HepG2 (cell line): ENCODE results near the gene PCNA. TPM values are rescaled to one million over a fixed set of nuclear protein-coding genes. Genes with fewer than 3 reads are reported as not detected.

Source experiments
- ADNP ChIP-seq: sonication (generic); formaldehyde crosslinking; IDR thresholded peaks from 2 replicates; pipeline ENCODE4 v1.4.0; 2020; ENCODE audit warnings: missing genetic modification reagents
- CEBPG ChIP-seq: IDR thresholded peaks from 2 replicates; pipeline ENCODE4 v1.6.1; 2016
- HOXA9 ChIP-seq: sonication (generic); formaldehyde crosslinking; IDR thresholded peaks from 2 replicates; pipeline ENCODE4 v1.8.1; 2022; ENCODE audit warnings: missing genetic modification reagents, mild to moderate bottlenecking, moderate library complexity, borderline replicate concordance
- KDM1A ChIP-seq: IDR thresholded peaks from 2 replicates; pipeline ENCODE4 v1.6.1; 2016; ENCODE audit warnings: missing compliant biosample characterization
- ONECUT2 ChIP-seq: sonication (generic); formaldehyde crosslinking; IDR thresholded peaks from 2 replicates; pipeline ENCODE4 v1.4.0; 2020; ENCODE audit warnings: missing genetic modification reagents
- PTBP1 ChIP-seq: fragments of 200-400 bp; formaldehyde crosslinking; IDR thresholded peaks from 2 replicates; pipeline ENCODE4 v1.6.1; 2018; ENCODE audit warnings: low read length, low read depth; ENCODE audit not compliant: poor library complexity, severe bottlenecking
- ZNF232 ChIP-seq: sonication (generic); formaldehyde crosslinking; IDR thresholded peaks from 2 replicates; pipeline ENCODE4 v1.4.0; 2020; ENCODE audit warnings: missing genetic modification reagents, borderline replicate concordance
- polyA plus RNA-seq, 8 experiments: library from polyadenylated mRNA; depleted of rRNA in 3 of 8; stranded (reverse) in 7 of 8; unstranded in 1 of 8; fragments of >200 nt; fragmentation: Illumina TruSeq in 4 of 8; extraction: Trizol in 4 of 8; gene quantifications; 2 replicates each; pipeline versions ENCODE4 v1.2.1 to v1.2.3, GENCODE V29; 2011 to 2016; ENCODE audit warnings: low read depth in 4 of 8, missing spikeins in 1 of 8, mixed read lengths in 1 of 8; ENCODE audit not compliant: insufficient read depth in 1 of 8
- total RNA-seq, 5 experiments: library from RNA; depleted of rRNA; stranded (reverse); fragments of >200 nt; fragmentation: Illumina TruSeq; extraction: Trizol; gene quantifications; 2 replicates each; pipeline ENCODE4 v1.2.3, GENCODE V29; 2016; ENCODE audit warnings: low read depth in 1 of 5
- TF ChIP-seq, protein P1 (sequence below): sonication (generic); formaldehyde crosslinking; conservative IDR thresholded peaks from 2 replicates; pipeline ENCODE4 v1.8.0; 2022; ENCODE audit warnings: mild to moderate bottlenecking, moderate library complexity, missing genetic modification reagents
- TF ChIP-seq, protein P2 (sequence below): sonication (generic); formaldehyde crosslinking; IDR thresholded peaks from 2 replicates; pipeline ENCODE4 v1.4.0; 2020; ENCODE audit warnings: missing genetic modification reagents, borderline replicate concordance
- TF ChIP-seq, protein P3 (sequence below): sonication (generic); formaldehyde crosslinking; IDR thresholded peaks from 2 replicates; pipeline ENCODE4 v1.4.0; 2020; ENCODE audit warnings: mild to moderate bottlenecking, missing genetic modification reagents
- TF ChIP-seq, protein P4 (sequence below): sonication (generic); formaldehyde crosslinking; IDR thresholded peaks from 2 replicates; pipeline ENCODE4 v1.5.0; 2020; ENCODE audit warnings: mild to moderate bottlenecking, missing genetic modification reagents, borderline replicate concordance
- TF ChIP-seq, protein P5 (sequence below): sonication (generic); formaldehyde crosslinking; IDR thresholded peaks from 2 replicates; pipeline ENCODE4 v1.5.0; 2020; ENCODE audit warnings: mild to moderate bottlenecking, missing genetic modification reagents
- TF ChIP-seq, protein P6 (sequence below): sonication (generic); formaldehyde crosslinking; IDR thresholded peaks from 2 replicates; pipeline ENCODE4 v1.5.1; 2020; ENCODE audit warnings: mild to moderate bottlenecking, moderate library complexity, missing genetic modification reagents

PCNA gene
- total and polyA plus RNA-seq, 2 of the 13 experiments (the other 11 are each of a cell fraction or from before 2014, with no cell fraction given) = 229 to 655 TPM

DNA sequence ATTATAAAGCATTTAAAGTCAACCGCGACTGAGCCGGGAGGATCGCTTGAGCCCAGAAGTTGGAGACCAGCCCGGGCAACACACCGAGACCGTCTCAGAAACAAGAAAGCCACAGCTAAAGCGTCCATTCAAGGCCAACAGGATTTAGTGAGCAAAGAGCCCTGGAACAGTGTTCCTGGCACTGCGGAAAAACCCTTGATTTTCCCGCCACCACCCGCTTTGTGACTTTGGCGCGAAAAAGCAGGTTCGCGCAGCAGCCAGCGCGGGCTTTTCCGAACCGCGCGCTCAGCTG is 669 bp downstream of the PCNA start (continued):
- TF ChIP-seq, protein P1, sequence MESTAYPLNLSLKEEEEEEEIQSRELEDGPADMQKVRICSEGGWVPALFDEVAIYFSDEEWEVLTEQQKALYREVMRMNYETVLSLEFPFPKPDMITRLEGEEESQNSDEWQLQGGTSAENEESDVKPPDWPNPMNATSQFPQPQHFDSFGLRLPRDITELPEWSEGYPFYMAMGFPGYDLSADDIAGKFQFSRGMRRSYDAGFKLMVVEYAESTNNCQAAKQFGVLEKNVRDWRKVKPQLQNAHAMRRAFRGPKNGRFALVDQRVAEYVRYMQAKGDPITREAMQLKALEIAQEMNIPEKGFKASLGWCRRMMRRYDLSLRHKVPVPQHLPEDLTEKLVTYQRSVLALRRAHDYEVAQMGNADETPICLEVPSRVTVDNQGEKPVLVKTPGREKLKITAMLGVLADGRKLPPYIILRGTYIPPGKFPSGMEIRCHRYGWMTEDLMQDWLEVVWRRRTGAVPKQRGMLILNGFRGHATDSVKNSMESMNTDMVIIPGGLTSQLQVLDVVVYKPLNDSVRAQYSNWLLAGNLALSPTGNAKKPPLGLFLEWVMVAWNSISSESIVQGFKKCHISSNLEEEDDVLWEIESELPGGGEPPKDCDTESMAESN = no peak
- TF ChIP-seq PTBP1 (no peak), KDM1A (CRISPR knock-in tag) (no peak), HOXA9 (CRISPR knock-in tag) (no peak; the same call in 1 of the 2 replicates), ADNP (CRISPR knock-in tag) (no peak), ZNF232 (CRISPR knock-in tag) (peak; percentile 90; the same call in 1 of the 2 replicates), CEBPG (no peak), ONECUT2 (no peak; the same call in 1 of the 2 replicates)
- TF ChIP-seq, protein P2, sequence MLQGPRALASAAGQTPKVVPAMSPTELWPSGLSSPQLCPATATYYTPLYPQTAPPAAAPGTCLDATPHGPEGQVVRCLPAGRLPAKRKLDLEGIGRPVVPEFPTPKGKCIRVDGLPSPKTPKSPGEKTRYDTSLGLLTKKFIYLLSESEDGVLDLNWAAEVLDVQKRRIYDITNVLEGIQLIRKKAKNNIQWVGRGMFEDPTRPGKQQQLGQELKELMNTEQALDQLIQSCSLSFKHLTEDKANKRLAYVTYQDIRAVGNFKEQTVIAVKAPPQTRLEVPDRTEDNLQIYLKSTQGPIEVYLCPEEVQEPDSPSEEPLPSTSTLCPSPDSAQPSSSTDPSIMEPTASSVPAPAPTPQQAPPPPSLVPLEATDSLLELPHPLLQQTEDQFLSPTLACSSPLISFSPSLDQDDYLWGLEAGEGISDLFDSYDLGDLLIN (CRISPR knock-in tag) = peak; percentile 100; the same call in 1 of the 2 replicates
- TF ChIP-seq, protein P3, sequence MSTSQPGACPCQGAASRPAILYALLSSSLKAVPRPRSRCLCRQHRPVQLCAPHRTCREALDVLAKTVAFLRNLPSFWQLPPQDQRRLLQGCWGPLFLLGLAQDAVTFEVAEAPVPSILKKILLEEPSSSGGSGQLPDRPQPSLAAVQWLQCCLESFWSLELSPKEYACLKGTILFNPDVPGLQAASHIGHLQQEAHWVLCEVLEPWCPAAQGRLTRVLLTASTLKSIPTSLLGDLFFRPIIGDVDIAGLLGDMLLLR (CRISPR knock-in tag) = peak; percentile 99
- TF ChIP-seq, protein P4, sequence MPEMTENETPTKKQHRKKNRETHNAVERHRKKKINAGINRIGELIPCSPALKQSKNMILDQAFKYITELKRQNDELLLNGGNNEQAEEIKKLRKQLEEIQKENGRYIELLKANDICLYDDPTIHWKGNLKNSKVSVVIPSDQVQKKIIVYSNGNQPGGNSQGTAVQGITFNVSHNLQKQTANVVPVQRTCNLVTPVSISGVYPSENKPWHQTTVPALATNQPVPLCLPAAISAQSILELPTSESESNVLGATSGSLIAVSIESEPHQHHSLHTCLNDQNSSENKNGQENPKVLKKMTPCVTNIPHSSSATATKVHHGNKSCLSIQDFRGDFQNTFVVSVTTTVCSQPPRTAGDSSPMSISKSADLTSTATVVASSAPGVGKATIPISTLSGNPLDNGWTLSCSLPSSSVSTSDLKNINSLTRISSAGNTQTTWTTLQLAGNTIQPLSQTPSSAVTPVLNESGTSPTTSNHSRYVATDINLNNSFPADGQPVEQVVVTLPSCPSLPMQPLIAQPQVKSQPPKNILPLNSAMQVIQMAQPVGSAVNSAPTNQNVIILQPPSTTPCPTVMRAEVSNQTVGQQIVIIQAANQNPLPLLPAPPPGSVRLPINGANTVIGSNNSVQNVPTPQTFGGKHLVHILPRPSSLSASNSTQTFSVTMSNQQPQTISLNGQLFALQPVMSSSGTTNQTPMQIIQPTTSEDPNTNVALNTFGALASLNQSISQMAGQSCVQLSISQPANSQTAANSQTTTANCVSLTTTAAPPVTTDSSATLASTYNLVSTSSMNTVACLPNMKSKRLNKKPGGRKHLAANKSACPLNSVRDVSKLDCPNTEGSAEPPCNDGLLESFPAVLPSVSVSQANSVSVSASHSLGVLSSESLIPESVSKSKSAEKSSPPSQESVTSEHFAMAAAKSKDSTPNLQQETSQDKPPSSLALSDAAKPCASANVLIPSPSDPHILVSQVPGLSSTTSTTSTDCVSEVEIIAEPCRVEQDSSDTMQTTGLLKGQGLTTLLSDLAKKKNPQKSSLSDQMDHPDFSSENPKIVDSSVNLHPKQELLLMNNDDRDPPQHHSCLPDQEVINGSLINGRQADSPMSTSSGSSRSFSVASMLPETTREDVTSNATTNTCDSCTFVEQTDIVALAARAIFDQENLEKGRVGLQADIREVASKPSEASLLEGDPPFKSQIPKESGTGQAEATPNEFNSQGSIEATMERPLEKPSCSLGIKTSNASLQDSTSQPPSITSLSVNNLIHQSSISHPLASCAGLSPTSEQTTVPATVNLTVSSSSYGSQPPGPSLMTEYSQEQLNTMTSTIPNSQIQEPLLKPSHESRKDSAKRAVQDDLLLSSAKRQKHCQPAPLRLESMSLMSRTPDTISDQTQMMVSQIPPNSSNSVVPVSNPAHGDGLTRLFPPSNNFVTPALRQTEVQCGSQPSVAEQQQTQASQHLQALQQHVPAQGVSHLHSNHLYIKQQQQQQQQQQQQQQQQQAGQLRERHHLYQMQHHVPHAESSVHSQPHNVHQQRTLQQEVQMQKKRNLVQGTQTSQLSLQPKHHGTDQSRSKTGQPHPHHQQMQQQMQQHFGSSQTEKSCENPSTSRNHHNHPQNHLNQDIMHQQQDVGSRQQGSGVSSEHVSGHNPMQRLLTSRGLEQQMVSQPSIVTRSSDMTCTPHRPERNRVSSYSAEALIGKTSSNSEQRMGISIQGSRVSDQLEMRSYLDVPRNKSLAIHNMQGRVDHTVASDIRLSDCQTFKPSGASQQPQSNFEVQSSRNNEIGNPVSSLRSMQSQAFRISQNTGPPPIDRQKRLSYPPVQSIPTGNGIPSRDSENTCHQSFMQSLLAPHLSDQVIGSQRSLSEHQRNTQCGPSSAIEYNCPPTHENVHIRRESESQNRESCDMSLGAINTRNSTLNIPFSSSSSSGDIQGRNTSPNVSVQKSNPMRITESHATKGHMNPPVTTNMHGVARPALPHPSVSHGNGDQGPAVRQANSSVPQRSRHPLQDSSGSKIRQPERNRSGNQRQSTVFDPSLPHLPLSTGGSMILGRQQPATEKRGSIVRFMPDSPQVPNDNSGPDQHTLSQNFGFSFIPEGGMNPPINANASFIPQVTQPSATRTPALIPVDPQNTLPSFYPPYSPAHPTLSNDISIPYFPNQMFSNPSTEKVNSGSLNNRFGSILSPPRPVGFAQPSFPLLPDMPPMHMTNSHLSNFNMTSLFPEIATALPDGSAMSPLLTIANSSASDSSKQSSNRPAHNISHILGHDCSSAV (CRISPR knock-in tag) = no peak; the same call in 1 of the 2 replicates
- TF ChIP-seq, protein P5, sequence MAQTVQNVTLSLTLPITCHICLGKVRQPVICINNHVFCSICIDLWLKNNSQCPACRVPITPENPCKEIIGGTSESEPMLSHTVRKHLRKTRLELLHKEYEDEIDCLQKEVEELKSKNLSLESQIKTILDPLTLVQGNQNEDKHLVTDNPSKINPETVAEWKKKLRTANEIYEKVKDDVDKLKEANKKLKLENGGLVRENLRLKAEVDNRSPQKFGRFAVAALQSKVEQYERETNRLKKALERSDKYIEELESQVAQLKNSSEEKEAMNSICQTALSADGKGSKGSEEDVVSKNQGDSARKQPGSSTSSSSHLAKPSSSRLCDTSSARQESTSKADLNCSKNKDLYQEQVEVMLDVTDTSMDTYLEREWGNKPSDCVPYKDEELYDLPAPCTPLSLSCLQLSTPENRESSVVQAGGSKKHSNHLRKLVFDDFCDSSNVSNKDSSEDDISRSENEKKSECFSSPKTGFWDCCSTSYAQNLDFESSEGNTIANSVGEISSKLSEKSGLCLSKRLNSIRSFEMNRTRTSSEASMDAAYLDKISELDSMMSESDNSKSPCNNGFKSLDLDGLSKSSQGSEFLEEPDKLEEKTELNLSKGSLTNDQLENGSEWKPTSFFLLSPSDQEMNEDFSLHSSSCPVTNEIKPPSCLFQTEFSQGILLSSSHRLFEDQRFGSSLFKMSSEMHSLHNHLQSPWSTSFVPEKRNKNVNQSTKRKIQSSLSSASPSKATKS (CRISPR knock-in tag) = no peak
- TF ChIP-seq, protein P6, sequence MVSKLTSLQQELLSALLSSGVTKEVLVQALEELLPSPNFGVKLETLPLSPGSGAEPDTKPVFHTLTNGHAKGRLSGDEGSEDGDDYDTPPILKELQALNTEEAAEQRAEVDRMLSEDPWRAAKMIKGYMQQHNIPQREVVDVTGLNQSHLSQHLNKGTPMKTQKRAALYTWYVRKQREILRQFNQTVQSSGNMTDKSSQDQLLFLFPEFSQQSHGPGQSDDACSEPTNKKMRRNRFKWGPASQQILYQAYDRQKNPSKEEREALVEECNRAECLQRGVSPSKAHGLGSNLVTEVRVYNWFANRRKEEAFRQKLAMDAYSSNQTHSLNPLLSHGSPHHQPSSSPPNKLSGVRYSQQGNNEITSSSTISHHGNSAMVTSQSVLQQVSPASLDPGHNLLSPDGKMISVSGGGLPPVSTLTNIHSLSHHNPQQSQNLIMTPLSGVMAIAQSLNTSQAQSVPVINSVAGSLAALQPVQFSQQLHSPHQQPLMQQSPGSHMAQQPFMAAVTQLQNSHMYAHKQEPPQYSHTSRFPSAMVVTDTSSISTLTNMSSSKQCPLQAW (CRISPR knock-in tag) = no peak
